ENCODE results near the gene CCDC88C. TPM values are rescaled to one million over a fixed set of nuclear protein-coding genes. Genes with fewer than 3 reads are reported as not detected.

CCDC88C gene
- total RNA-seq, 1 donor from 2014 or later, result 12.4 TPM

GRCh38 chr14:91357272-91358024 lies 60.2 kb downstream of the CCDC88C start:
- Histone ChIP-seq H3K27me3 (ENCODE audit: insufficient read depth, low read length) (peaks cover 15% of the 10 kb centered on the region), H3K27ac (ENCODE audit: low read depth, low read length) (no peak overlapping the region), H3K4me3 (ENCODE audit: insufficient read depth, low read depth, low read length) (no peak overlapping the region), H3K9me3 (ENCODE audit: insufficient read depth, low read depth, low read length) (no peaks in the 10 kb centered on the region), H3K4me1 (ENCODE audit: insufficient read depth, low read length) (peaks cover 5% of the 10 kb centered on the region), H2AFZ (ENCODE audit: low read depth, low read length) (no peak overlapping the region), H3K9ac (ENCODE audit: low read length) (no peak overlapping the region), H4K20me1 (ENCODE audit: insufficient read depth, low read length) (no peaks in the 10 kb centered on the region), H3K36me3 (ENCODE audit: insufficient read depth, low read length) (no peaks in the 10 kb centered on the region), H3K4me2 (ENCODE audit: low read length) (no peak overlapping the region), H3K79me2 (ENCODE audit: insufficient read depth, low read length) (no peaks in the 10 kb centered on the region)
- Mint-ChIP-seq H3K27ac (ENCODE audit: unreplicated experiment) (no peak overlapping the region), H3K27me3 (ENCODE audit: low read depth, unreplicated experiment) (peaks cover 5% of the 10 kb centered on the region), H3K9me3 (ENCODE audit: unreplicated experiment) (no peaks in the 10 kb centered on the region), H3K4me1 (ENCODE audit: low read depth, unreplicated experiment) (peaks cover 15% of the 10 kb centered on the region), H3K4me3 (ENCODE audit: unreplicated experiment) (no peak overlapping the region), H3K36me3 (ENCODE audit: low read depth, unreplicated experiment) (peaks cover 2% of the 10 kb centered on the region)
- TF ChIP-seq EZH2 (IDR thresholded peaks at IDR 0.05; ENCODE audit: insufficient read depth, low read length), result no peak
- TF ChIP-seq, protein P1, sequence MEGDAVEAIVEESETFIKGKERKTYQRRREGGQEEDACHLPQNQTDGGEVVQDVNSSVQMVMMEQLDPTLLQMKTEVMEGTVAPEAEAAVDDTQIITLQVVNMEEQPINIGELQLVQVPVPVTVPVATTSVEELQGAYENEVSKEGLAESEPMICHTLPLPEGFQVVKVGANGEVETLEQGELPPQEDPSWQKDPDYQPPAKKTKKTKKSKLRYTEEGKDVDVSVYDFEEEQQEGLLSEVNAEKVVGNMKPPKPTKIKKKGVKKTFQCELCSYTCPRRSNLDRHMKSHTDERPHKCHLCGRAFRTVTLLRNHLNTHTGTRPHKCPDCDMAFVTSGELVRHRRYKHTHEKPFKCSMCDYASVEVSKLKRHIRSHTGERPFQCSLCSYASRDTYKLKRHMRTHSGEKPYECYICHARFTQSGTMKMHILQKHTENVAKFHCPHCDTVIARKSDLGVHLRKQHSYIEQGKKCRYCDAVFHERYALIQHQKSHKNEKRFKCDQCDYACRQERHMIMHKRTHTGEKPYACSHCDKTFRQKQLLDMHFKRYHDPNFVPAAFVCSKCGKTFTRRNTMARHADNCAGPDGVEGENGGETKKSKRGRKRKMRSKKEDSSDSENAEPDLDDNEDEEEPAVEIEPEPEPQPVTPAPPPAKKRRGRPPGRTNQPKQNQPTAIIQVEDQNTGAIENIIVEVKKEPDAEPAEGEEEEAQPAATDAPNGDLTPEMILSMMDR (IDR thresholded peaks at IDR 0.05; ENCODE audit: insufficient read depth, low read depth, low read length), result no peak
- DNase-seq (ENCODE audit: low read depth) (no peak), FAIRE-seq (no peak)

DNA sequence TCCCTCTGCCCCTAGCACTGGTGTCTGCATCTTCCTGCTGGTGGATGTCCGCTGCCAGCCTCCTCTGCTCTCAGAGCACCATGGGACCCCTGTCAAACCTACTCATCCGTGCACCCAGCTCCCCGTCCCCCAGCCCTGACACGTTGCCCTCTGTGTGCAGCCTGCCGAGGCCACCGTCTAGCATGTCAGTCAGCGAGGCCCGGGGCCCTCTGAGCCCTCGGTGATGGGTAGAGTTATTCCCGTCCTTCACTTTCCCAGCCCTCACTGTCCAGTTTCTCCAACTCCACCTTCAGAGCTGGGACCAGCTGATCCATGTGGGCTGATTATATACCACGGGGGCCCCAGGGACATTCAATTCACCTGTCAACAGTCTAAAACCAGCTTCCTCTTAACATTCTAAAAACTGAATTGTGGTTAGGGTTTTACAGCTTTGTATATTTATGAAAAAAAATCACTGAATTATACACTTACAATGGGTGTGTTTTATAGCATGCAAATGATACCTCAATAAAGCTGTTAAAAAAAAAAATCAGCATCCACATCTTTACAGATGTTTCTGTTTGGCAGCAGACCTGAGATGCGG lies 61.3 kb downstream of the CCDC88C start:
- Mint-ChIP-seq H3K4me3 (ENCODE audit: unreplicated experiment) (no peak overlapping the region), H3K27ac (ENCODE audit: unreplicated experiment) (no peak overlapping the region), H3K36me3 (ENCODE audit: low read depth, unreplicated experiment) (peaks cover 2% of the 10 kb centered on the region), H3K4me1 (ENCODE audit: low read depth, unreplicated experiment) (peaks cover 15% of the 10 kb centered on the region), H3K27me3 (ENCODE audit: low read depth, unreplicated experiment) (peaks cover 5% of the 10 kb centered on the region), H3K9me3 (ENCODE audit: unreplicated experiment) (no peaks in the 10 kb centered on the region)
- H3K27me3 ChIP-seq (ENCODE audit: insufficient read depth, low read length), result peaks cover 20% of the 10 kb centered on the region
- no peak overlapping the region for H3K9ac ChIP-seq (ENCODE audit: low read length)
- no peak overlapping the region for H3K4me3 ChIP-seq (ENCODE audit: insufficient read depth, low read depth, low read length)
- H3K36me3 ChIP-seq (ENCODE audit: insufficient read depth, low read length), result no peaks in the 10 kb centered on the region
- no peak for DNase-seq (ENCODE audit: low read depth)
- H3K4me2 ChIP-seq (ENCODE audit: low read length), result no peak overlapping the region
- H3K79me2 ChIP-seq (ENCODE audit: insufficient read depth, low read length), result no peaks in the 10 kb centered on the region
- no peak for TF ChIP-seq EZH2 (IDR thresholded peaks at IDR 0.05; ENCODE audit: insufficient read depth, low read length)
- TF ChIP-seq, protein P1 (IDR thresholded peaks at IDR 0.05; ENCODE audit: insufficient read depth, low read depth, low read length), result no peak
- H2AFZ ChIP-seq (ENCODE audit: low read depth, low read length), result no peak overlapping the region
- no peak overlapping the region for H3K27ac ChIP-seq (ENCODE audit: low read depth, low read length)
- H3K4me1 ChIP-seq (ENCODE audit: insufficient read depth, low read length), result peaks cover 5% of the 10 kb centered on the region
- FAIRE-seq, result no peak
- H3K9me3 ChIP-seq (ENCODE audit: insufficient read depth, low read depth, low read length), result no peaks in the 10 kb centered on the region
- H4K20me1 ChIP-seq (ENCODE audit: insufficient read depth, low read length), result no peaks in the 10 kb centered on the region
